Hematopoietic multipotent progenitor cell (in vitro differentiated cells): Measurements from ENCODE around the gene ATG9A. TPM values are rescaled to one million over a fixed set of nuclear protein-coding genes. Genes with fewer than 3 reads are reported as not detected.
"Not testable (repeated sequence)": the region's sequence is repeated elsewhere in the genome, so short reads cannot be mapped to it uniquely, and the experiment has no call there.

Source experiments
- DNase-seq, 3 donors: peaks; one replicate each; pipeline ENCODE4 v3.0.0-alpha.2; 2011 to 2015; ENCODE audit warnings: low read depth in 2 of 3, low spot score in 2 of 3
- total RNA-seq: library from RNA; depleted of rRNA; stranded (reverse); fragments of >200 nt; gene quantifications from one replicate; pipeline ENCODE4 v1.2.3, GENCODE V29; 2012

The ATG9A gene, protein sequence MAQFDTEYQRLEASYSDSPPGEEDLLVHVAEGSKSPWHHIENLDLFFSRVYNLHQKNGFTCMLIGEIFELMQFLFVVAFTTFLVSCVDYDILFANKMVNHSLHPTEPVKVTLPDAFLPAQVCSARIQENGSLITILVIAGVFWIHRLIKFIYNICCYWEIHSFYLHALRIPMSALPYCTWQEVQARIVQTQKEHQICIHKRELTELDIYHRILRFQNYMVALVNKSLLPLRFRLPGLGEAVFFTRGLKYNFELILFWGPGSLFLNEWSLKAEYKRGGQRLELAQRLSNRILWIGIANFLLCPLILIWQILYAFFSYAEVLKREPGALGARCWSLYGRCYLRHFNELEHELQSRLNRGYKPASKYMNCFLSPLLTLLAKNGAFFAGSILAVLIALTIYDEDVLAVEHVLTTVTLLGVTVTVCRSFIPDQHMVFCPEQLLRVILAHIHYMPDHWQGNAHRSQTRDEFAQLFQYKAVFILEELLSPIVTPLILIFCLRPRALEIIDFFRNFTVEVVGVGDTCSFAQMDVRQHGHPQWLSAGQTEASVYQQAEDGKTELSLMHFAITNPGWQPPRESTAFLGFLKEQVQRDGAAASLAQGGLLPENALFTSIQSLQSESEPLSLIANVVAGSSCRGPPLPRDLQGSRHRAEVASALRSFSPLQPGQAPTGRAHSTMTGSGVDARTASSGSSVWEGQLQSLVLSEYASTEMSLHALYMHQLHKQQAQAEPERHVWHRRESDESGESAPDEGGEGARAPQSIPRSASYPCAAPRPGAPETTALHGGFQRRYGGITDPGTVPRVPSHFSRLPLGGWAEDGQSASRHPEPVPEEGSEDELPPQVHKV
- total RNA-seq: 56.8 TPM

GRCh38 chr2:219229305-219230058 is at the start of gene ATG9A, which contains the start of gene ANKZF1:
ATG9A (minus strand) TSS chr2:219229636; CDS start chr2:219228024, 1,612 bp downstream.
ANKZF1 (plus strand) TSS chr2:219229806; CDS start chr2:219230258, 452 bp downstream.
- peak; percentile 86 to 99 (median 98) for DNase-seq

DNA sequence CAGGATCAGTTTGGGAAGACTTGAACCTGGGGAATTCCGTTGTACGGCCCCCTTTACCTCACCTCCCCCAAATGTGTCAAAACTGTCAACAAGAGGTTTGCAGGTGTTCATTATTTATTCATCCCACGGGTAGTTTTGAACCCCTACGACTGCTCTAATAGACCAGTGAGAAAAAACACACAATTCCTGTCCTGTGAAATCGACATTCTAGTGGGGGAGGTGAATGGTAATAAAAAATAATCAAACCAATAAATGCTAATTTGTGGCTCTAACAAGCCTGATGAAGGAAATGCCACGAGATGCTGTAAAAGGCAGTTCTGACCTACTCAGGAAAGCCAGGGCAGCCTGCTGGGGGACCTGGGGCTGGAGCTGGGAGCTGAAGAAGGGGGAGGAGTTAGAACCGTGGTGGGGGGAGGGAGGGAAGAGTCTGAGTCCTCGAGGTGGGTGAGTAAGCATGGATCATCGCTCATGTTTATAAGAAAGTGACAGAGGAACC is 49.3 kb upstream of the ATG9A start:
- peak in 1 of 3 donors; percentile 11 for DNase-seq

- peak; percentile 55 to 69 (median 63) for DNase-seq
These were observed 48.5 kb upstream of the ATG9A start for GRCh38 chr2:219277703-219278654.

GRCh38 chr2:219274361-219274921 is 45.0 kb upstream of the ATG9A start:
- DNase-seq: no peak

DNA sequence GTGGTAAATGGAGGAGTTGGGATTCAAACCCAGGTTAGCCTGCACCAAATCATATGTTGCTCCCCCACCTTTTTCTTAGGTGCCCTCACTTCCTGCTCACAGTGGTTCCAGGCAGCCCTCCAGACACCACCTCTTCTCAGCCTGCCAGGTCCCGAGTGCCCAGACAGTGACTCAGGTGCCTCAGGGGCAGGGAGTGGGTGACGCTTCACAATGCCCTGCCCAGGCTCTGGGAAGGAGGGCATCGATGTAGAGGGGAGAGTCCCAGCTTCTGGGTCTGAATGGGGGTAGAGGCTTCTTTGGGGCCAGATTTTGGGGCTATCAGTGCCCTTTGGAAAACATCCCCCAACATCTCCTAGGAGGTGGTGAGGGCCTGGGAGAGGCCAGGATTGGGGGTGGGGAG is 44.5 kb upstream of the ATG9A start:
- no peak for DNase-seq

DNA sequence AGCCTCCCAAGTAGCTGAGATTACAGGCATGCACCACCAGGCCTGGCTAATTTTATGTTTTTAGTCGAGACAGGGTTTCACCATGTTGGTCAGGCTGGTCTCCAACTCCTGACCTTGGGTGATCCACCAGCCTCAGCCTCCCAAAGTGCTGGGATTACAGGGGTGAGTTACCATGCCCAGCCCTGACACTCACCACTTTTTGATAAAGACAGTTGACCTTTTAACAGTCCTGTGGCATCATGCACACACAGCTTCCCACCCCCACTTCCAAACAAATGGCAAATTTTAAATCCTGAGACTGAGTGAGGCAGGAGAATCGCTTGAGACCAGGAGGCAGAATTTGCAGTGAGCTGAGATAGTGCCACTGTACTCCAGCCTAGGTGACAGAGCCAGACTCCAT is 43.6 kb upstream of the ATG9A start:
- DNase-seq: no peak

DNA sequence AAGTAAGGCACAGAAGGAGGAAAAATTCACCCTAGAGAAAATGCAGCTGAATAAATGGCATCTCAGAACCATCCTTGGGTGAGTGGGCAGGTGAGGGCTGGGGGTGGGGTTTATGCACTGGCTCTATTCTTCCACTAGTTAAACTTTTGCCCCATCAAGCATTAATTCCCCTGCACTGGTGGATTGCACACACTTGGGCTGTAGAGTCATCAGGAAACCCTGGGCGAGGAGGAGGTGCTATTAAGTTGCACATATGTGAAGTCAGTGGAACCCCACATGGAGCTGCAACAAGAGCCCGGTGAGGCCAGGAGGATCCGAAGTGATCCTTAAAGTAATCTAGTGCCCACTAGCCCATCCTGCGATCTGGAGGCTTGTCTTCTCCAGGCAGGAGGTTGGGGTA is 42.9 kb upstream of the ATG9A start:
- no peak for DNase-seq

- DNase-seq: no peak
These were observed 41.6 kb upstream of the ATG9A start for GRCh38 chr2:219271021-219271420.

DNA sequence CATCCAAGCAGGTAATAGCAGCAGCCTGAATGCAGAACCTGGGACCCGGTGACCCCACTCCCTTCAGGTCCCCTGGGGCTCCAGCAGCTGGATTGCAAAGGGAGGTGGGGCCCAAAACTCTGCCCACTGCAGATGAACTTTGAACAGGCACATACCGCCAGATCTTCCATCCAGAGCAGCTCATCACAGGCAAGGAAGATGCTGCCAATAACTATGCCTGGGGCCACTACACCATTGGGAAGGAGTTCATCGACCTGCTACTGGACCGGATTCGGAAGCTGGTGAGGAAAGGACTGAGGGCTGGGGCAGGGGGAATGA is 40.6 kb upstream of the ATG9A start:
- DNase-seq: no peak

DNA sequence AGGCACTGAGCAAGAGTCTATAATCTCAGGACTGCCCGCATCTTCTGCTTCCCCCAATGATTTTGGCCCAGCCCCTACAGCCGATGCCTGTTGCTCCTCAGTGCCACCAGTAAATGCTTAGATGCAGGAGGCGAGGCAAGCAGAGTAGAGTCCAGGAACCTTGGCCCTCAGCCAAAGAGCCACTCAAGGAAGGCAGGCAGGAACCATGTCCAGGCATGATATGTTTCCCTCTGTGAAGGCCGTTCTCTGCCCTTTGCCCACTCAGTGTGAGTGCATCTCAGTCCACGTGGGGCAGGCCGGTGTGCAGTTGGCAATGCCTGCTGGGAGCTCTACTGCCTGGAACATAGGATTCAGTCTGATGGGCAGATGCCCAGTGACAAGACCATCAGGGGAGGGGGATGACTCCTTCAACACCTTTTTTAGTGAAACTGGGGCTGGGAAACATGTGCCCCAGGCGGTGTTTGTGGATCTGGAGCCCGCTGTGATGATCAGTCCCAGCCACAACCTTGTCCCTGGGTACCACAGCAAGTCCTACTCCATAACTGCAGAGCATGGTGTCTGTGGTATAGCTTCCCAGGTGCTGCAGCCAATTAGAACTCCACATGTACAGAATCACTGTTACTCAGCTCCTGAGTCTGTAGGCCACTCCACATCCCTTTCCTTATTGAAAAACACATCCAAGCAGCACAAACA is 40.1 kb upstream of the ATG9A start:
- DNase-seq: no peak

- DNase-seq: no peak
These were observed 38.9 kb upstream of the ATG9A start for GRCh38 chr2:219268294-219268693.

- no peak for DNase-seq
These were observed 37.5 kb upstream of the ATG9A start for GRCh38 chr2:219266886-219267285.

GRCh38 chr2:219266232-219266631 is 36.8 kb upstream of the ATG9A start:
- no peak for DNase-seq

DNA sequence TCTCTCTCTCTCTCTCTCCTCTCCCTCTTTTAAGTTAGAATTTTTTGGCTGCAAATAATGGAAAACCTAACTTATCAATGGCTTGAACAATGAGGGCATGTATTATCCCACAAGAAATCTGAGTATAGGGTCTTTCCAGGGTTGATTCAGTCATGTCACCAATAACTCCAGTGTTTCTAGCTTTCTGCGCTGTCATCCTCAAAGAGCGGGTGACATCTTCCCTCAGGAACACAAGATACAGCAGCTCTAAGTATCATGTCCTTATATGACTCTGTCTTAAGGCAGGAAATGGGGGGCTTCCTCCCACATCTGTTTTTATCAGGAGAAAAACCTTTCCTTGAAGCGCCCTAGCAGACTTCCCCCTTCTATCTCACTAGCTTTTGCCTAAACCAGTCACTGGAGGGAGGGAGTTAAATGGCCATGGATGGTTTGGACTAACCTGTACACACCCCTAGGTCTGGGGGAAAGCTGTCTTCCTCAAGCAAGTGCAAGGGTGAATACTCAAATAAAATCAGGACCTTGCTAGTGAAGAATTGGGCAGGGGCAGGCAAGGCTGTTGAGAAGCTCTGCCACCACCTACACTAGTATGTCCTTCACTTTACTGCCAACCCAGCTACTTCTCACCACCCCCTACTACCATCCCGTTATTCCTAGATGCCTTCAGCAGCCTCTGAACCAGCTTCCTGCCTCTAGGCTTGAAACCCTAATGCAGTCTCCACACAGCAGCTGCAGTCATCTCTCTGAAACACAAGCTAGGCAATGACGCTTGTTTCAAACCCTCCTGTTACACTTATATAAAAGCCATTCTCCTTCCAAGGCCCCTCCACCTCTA is 31.8 kb upstream of the ATG9A start:
- DNase-seq: no peak

GRCh38 chr2:219258942-219259341 is 29.5 kb upstream of the ATG9A start:
- DNase-seq: not testable (repeated sequence)

DNA sequence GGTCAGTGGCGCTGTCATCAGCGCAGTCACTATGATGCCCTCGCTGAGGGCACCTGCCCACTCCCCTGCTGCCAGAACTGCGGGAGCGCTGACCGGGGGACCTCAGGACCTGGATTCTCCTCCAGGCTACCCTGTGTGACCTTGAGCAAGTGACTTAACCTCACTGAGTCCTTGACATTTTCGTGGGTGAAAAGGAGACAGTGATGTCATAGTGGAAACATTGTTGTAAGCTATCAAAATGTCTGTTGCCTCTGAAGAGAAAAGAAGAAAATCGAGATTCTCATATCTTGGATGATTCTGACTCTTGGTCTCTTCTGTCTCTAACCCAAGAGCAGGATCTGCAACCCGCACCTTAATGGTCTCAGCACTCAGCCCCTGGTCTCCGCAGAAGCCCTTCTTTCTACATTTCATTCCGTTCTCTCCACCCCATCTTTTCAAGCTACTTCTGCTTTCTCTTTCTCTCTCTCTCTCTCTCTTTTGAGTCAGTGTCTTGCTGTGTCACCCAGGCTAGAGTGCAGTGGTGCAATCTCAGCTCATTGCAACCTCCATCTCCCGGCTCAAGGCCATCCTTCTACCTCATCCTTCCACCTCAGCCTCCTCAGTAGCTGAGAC is 25.3 kb upstream of the ATG9A start:
- peak in 2 of 3 donors; percentile 62 to 74 for DNase-seq

DNA sequence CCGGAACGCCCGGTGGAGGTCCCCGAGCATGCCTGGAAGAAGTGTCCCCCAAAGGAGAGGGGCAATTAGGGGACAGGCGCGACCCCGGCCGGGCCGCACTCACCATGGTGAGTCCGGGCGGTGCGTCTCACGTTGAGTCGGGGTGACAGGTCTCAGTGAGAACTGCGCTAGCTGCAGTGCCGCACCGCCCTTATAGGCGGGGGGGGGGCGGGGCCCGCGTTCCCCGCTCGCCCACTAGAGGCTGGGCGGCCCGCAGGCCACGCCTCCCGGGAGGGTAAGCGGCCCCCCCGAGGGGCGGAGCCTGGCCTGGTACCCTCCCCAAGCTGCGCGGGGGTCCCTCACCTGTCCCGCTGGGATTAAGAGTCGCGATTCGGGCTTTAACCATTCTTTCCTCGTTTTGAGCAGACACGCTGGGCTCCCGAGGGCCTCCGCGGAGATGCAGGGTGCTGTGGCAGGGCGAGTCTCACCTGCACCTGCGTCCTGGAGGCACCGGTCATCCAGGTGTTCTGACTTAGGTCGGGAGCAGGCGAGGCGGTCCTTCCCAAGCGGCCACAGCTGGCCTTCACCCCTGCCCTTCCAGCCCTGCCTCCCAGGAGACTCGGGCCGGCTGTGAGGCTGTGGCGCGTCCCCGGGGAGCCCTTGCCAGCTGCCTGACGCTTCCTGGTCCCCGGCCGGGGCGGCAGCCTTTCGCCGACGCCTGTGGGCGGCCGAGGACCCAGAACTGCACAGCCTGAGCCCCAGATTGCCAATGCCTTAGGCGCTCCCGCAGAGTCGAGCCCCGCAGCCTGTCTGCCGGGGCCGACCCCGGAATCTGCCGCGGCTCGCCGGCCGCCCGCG is 24.5 kb upstream of the ATG9A start, which contains the start of gene TUBA4A:
Gene TUBA4A, minus strand, starts transcription at position 166 of the 837 bp plus-strand sequence. Its CDS starts 60 bp downstream, at position 106.
- DNase-seq: peak; percentile 78 to 85 (median 83)
